ENCODE data around the gene WNT3.
"Not testable (repeated sequence)": the region's sequence is repeated elsewhere in the genome, so short reads cannot be mapped to it uniquely, and the experiment has no call there.

WNT3 gene

DNA sequence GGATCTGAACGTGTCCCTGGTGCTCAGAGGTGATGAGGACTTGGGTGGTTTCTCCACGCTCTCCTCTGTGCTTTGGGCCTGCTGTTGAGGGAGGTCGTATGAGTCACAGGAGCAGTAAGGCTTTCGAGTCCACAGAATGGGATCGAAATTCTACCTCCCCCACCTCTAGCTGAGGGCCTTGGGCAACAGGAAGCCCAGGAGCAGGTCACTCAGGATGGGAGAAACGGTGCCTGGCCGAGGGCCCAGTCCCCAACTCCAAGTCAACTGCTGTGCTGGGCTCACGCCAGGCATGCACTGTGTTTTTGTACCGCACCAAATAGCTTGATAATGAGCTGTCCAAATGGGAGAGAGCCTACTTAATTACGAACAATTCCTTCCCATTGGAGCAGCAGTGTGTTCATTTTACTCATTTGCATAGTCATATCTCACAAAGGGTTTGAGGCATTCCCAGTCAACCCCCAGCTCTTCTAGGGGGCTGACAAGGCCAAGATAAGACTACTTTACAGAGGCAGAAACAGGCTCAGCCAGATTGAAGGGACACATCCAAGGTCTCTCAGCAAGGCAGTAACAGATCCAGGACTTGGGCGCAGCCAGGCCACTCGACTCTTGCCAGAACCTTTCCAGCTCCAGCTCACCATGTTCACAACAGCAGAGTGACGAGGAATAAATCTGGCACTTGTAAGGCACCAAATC lies 53.6 kb downstream of the WNT3 start:
- peak; percentile 99 for DNase-seq (ENCODE audit: low read depth)

- DNase-seq (ENCODE audit: low read depth), result no peak
These were observed 54.3 kb downstream of the WNT3 start for GRCh38 chr17:46764000-46764708.

- no peak for DNase-seq (ENCODE audit: low read depth)
These were observed 55.1 kb downstream of the WNT3 start for GRCh38 chr17:46763416-46763815.

GRCh38 chr17:46759141-46759540 lies 59.4 kb downstream of the WNT3 start:
- DNase-seq (ENCODE audit: low read depth), result no peak

DNA sequence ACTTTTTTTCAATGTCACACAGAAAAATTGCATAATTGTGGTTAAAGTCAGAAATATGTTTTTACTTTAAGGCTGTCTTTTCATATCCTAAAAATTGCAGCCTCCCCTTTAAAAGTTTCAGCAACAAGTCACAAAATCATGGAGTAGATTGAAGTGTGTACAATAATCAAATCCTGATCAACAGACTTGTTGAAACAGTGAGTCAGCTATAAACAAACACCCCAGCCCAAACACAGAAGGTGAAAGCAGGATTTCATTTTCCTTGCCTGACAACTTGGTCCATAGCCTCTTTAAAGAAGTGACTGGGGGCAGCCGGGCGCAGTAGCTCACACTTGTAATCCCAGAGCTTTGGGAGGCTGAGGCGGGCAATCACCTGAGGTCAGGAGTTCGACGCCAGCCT lies 59.9 kb downstream of the WNT3 start:
- no peak for DNase-seq (ENCODE audit: low read depth)

DNA sequence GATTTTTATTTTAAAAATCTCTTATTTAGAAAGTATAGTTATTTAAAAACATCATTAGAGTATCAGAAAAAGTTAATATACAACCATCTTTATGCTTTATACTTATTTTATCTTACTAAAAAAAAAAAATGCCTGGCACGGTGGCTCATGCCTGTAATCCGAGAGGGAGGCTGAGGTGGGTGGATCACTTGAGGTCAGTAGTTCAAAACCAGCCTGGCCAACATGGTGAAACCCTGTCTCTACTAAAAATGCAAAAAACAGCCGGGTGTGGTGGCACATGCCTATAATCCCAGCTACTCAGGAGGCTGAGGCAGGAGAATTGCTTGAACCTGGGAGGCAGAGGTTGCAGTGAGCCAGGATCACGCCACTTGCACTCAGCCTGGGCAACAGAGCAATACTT lies 60.9 kb downstream of the WNT3 start:
- DNase-seq (ENCODE audit: low read depth), result not testable (repeated sequence)

GRCh38 chr17:46756861-46757260 lies 61.6 kb downstream of the WNT3 start:
- no peak for DNase-seq (ENCODE audit: low read depth)

- DNase-seq (ENCODE audit: low read depth), result no peak
These were observed 62.3 kb downstream of the WNT3 start for GRCh38 chr17:46756081-46756735.

GRCh38 chr17:46753776-46754175 lies 64.7 kb downstream of the WNT3 start:
- DNase-seq (ENCODE audit: low read depth), result no peak

DNA sequence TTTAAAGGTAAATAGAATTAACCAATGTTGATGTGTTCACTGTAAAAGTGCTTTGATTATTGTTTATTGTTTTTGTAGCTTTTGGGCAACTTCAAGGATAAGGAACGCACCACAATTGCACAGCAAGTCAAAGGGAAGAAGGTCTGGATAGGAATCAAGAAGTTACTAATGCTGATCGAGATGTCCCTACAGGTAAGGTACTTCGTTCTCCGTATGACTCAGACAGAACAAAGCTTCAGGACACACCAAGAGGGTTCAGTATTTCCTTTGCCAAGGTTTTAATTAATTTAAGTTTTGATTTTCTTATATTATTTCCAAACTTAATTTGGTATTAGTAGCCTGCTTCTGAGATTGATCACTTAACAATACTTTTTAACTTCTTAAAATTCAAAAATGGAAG lies 67.1 kb downstream of the WNT3 start:
- no peak for DNase-seq (ENCODE audit: low read depth)

DNA sequence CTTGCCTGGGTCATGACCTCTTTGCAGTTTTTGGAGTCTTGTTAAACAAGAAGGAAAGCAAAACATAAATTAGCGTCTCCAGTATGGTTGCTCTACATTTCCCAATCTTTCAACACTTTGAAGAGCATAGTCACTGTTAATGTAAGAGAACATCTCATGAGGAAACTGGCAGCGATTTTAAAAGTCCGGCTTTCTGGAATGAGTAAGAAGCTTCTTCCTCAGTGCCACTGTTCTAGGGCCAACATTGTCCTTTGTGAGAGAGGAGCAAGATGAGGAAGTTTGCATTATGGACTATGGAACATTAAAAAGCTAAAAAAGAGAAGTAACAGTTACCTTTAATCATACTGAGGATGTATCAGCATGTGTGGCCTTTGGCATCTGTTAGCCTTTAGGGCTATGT lies 73.1 kb downstream of the WNT3 start:
- no peak for DNase-seq (ENCODE audit: low read depth)

DNA sequence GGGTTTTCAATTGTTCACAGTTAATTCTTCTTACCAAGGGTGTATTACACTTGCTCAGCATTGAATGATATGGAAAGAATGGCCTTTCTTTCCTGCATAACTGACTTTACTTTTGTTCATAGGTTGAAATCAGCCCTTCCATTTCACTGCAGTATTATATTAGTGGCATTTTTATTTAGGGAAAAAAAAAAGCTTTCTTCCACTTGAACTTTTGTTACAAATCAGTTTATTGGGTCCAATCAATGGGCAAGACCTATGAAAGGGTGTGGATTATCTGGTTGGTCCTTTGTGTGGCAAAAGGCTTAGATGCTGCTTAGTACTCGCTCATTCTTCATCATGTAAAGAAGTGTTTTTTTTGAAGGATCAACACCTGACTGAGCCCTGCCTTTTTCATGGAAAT lies 74.1 kb downstream of the WNT3 start:
- DNase-seq (ENCODE audit: low read depth), result no peak

DNA sequence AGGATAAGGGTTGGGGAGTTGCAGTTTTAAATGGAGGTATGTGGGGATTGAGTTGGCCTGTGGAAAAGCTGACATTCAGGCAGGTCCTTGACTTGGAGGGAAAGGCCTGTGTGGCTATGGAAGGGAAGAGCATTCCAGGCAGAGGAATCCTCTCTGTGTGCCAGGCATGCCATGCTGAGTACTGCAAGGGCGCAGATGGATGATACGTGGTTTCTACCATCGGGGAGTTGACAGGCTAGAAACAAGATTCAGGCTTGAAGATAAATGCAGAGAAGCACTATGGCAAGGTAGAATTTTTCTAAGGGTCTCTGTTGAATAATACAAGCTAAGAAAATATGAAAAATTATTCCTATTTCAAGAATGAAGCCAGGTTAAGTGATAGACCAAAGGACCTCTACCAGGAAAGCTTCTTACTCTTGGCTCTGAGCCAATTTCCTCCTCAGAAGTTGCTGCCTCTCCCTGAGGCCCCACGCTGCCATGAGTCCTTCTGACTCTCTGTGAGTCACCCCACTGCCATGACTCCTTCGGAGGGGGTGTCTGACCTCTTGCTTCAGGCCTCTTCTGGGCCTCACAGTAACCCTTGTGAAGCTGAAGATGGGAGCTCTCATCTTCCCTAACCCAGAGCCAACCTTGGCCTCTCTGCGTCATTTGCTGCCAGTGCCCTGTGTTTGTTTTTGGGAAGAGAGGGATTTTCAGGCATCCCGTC lies 75.8 kb downstream of the WNT3 start:
- peak; percentile 94 for DNase-seq (ENCODE audit: low read depth)

DNA sequence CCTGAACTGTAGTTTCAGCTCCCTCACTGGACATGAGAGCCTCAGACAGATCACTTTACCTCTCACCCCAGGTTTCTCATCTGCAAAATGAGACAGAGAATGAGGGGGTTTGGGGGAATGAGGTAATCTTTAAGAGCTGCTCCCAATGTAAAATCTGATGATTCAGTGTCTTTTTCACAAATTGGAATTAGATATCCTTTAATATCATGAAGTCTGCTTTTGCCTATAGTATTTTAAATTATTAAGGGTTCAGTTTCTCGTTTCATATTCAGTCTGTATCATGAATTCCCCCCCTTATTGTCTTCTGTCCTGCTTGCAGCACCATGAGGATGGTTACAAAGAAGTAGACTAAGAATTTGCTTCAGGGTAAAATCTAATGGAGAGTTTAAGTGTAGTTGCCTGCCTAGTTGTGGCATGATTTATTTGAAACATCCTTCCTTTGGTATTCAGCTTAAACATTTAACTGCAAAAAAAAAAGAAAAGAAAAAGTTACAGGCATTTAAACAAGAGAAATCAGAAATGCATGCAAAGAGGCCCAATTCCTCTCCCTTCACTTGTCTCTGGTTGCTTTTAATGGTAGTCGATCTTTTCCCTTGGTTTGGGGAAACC lies 77.3 kb downstream of the WNT3 start:
- peak; percentile 65 for DNase-seq (ENCODE audit: low read depth)

DNA sequence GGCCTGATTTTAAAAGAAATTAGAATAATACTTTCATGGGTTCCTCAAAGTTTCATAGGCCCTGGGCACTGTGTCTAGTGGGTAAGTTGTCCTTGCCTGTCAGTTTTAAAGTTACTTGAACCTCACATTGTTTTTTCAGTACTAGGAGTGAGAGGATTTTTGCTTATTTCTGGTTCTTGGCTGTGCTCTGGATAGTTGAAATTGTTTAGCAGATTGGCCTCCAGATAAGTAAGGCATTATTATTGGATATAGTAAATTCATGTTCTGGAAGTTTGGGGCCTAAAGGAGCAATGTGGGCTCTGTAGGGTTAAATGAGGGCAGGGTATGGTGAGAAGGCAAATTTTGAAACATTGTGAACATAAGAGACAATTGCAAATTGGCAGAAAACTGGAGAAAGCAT lies 78.5 kb downstream of the WNT3 start:
- peak; percentile 58 for DNase-seq (ENCODE audit: low read depth)

DNA sequence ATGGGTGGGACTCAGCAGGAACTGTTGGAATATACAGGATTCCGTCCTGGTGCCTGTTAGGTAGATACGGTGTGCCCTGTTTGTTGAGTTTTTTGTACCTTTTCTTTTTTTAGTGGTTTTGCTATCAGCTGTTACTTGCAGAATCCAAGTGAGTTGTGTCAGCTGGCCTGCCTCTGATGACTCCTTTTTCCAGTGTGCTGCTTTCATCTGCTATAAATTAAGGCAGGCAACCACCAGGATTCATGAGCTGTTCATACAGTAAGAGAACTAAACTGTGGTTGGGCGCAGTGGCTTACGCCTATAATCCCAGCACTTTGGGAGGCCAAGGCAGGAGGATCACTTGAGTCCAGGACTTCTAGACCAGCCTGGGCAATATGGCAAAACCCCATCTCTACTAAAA lies 79.9 kb downstream of the WNT3 start:
- no peak for DNase-seq (ENCODE audit: low read depth)

- DNase-seq (ENCODE audit: low read depth), result no peak
These were observed 81.2 kb downstream of the WNT3 start for GRCh38 chr17:46737326-46737725.

- no peak for DNase-seq (ENCODE audit: low read depth)
These were observed 82.4 kb downstream of the WNT3 start for GRCh38 chr17:46736100-46736499.

DNA sequence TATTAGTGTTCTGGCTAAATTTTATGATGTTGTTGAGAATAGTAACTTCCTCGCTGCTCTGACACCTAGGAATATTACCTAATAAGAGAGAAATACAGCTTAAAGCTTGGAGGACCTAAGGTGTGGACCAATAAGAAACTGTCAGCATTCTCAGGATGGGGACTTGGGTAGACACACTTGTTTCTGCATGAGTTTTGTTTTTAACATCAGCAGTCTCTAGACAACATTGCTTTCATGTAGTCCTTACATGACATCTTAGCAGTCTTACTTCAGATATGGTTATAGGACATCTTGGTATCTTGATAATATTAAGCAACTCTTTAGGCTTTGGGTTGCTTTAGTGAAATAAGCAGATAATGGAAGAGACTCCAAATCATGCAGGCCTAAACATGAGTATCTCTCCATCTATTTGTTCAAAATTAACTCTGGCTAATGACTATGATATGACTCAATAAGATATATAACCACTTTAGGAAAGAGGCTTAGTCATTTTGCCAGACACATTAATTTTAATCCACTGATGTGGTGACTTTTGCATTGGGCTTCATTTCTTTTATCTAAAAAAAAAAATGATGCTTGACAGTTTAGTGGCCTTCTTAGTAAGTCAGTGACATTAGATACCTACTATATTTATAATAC lies 84.5 kb downstream of the WNT3 start:
- peak; percentile 80 for DNase-seq (ENCODE audit: low read depth)

GRCh38 chr17:46732754-46733398 lies 85.6 kb downstream of the WNT3 start:
- no peak for DNase-seq (ENCODE audit: low read depth)

GRCh38 chr17:46732160-46732559 lies 86.3 kb downstream of the WNT3 start:
- DNase-seq (ENCODE audit: low read depth), result no peak
